Breast epithelium (tissue), 3 donors: ENCODE measurements around the gene RTL10.

Experiments used
- POLR2A ChIP-seq: fragments of 450-650 bp; IDR thresholded peaks from one replicate; pipeline ENCODE4 v1.6.1; 2016; ENCODE audit warnings: antibody characterized with exemption, mild to moderate bottlenecking, moderate library complexity
- POLR2AphosphoS5 ChIP-seq, 3 donors: sonication (generic); formaldehyde crosslinking; IDR thresholded peaks; one replicate each; pipeline ENCODE4 v1.6.1; 2017; ENCODE audit warnings: antibody characterized with exemption in 3 of 3
- TF ChIP-seq, protein P1 (sequence below), 3 donors: fragments of 450-650 bp; IDR thresholded peaks; one replicate each; pipeline ENCODE4 v1.5.1; 2016 to 2017; ENCODE audit warnings: antibody characterized with exemption in 3 of 3, mild to moderate bottlenecking in 3 of 3, moderate library complexity in 3 of 3

DNA sequence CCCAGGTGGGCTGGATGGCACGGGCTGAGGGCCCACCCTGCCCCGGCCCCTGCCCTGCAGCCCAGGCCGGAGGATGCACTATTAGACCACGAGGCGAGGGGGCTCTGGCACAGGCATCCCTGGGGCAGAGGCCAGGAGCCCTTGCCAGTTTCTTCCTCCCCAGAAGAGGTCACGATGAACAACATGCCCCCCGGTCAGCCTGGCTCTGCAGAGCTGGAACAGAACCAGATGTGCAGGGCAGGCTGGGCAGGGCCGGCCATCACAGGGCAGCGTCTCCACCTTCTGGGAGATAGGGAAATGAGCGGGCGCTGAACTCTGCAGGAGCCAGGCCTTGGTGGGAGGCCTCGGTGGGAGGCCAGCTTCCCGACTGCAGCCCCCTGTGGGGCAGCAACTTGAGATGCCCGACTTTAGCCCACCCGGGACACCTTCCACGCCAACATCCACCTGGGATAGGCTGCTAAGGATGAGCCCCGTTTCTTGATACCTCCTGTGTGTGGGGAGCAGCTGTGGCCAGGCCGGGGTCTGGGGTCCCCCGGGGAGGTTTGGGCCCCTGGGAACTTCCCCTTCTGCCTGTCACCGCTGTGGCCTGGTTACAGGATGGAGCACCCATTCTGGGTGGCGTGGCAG lies 21.8 kb upstream of the RTL10 start:
- TF ChIP-seq, protein P1, sequence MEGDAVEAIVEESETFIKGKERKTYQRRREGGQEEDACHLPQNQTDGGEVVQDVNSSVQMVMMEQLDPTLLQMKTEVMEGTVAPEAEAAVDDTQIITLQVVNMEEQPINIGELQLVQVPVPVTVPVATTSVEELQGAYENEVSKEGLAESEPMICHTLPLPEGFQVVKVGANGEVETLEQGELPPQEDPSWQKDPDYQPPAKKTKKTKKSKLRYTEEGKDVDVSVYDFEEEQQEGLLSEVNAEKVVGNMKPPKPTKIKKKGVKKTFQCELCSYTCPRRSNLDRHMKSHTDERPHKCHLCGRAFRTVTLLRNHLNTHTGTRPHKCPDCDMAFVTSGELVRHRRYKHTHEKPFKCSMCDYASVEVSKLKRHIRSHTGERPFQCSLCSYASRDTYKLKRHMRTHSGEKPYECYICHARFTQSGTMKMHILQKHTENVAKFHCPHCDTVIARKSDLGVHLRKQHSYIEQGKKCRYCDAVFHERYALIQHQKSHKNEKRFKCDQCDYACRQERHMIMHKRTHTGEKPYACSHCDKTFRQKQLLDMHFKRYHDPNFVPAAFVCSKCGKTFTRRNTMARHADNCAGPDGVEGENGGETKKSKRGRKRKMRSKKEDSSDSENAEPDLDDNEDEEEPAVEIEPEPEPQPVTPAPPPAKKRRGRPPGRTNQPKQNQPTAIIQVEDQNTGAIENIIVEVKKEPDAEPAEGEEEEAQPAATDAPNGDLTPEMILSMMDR (IDR thresholded peaks at IDR 0.05): no peak
- TF ChIP-seq POLR2AphosphoS5 (IDR thresholded peaks at IDR 0.05) (no peak), POLR2A (no peak)
